Neural progenitor cell (in vitro differentiated cells): ENCODE results near the gene GFI1. TPM values are rescaled to one million over a fixed set of nuclear protein-coding genes. Genes with fewer than 3 reads are reported as not detected.

Source experiments
- DNase-seq: peaks from one replicate; pipeline ENCODE4 v3.0.0-alpha.2; 2016; ENCODE audit warnings: low spot score
- H2AFZ ChIP-seq: fragments of 200-600 bp; sonication (generic); replicated peaks from 2 replicates; pipeline ENCODE4 v1.6.1; 2016; ENCODE audit warnings: antibody characterized with exemption
- H3F3A ChIP-seq: fragments of 200-600 bp; sonication (generic); 2 replicates; pipeline ENCODE4 v1.6.1; 2016; ENCODE audit warnings: antibody characterized with exemption, low read depth
- H3K27ac ChIP-seq: fragments of 200-600 bp; sonication (generic); 2 replicates; pipeline ENCODE4 v1.5.1; 2016; ENCODE audit warnings: mild to moderate bottlenecking
- H3K27me3 ChIP-seq: fragments of 200-600 bp; sonication (generic); 2 replicates; pipeline ENCODE4 v1.6.1; 2016; ENCODE audit warnings: mild to moderate bottlenecking, moderate library complexity
- H3K36me3 ChIP-seq: fragments of 200-600 bp; sonication (generic); 2 replicates; pipeline ENCODE4 v1.5.1; 2016
- H3K4me1 ChIP-seq: fragments of 200-600 bp; sonication (generic); 2 replicates; pipeline ENCODE4 v1.6.1; 2016; ENCODE audit warnings: mixed run types
- H3K4me2 ChIP-seq: fragments of 200-600 bp; sonication (generic); 2 replicates; pipeline ENCODE4 v1.6.1; 2016
- H3K4me3 ChIP-seq: fragments of 200-600 bp; sonication (generic); 2 replicates; pipeline ENCODE4 v1.5.1; 2016
- H3K79me2 ChIP-seq: fragments of 200-600 bp; sonication (generic); 2 replicates; pipeline ENCODE4 v1.6.1; 2016; ENCODE audit warnings: low read depth
- H3K9ac ChIP-seq: fragments of 200-600 bp; sonication (generic); 2 replicates; pipeline ENCODE4 v1.6.1; 2016
- H3K9me3 ChIP-seq: fragments of 200-600 bp; sonication (generic); 2 replicates; pipeline ENCODE4 v1.5.1; 2016; ENCODE audit warnings: low read depth
- H4K20me1 ChIP-seq: fragments of 200-600 bp; sonication (generic); 2 replicates; pipeline ENCODE4 v1.6.1; 2016; ENCODE audit warnings: low read depth
- H3K27ac Mint-ChIP-seq: 3 replicates; pipeline ENCODE4 v1.8.0; 2021; ENCODE audit warnings: mixed read lengths
- H3K27me3 Mint-ChIP-seq: 2 replicates; pipeline ENCODE4 v1.8.0; 2022; ENCODE audit warnings: low read depth, mild to moderate bottlenecking, inconsistent platforms, moderate library complexity, mixed read lengths; ENCODE audit not compliant: insufficient read depth
- H3K36me3 Mint-ChIP-seq: 3 replicates; pipeline ENCODE4 v1.8.0; 2021; ENCODE audit warnings: mixed read lengths
- H3K4me1 Mint-ChIP-seq: 3 replicates; pipeline ENCODE4 v1.8.0; 2021; ENCODE audit warnings: mixed read lengths
- H3K4me3 Mint-ChIP-seq: 3 replicates; pipeline ENCODE4 v1.8.0; 2021; ENCODE audit warnings: mild to moderate bottlenecking, moderate library complexity, mixed read lengths
- H3K9me3 Mint-ChIP-seq: 3 replicates; pipeline ENCODE4 v1.8.0; 2020; ENCODE audit warnings: mixed read lengths
- CTCF ChIP-seq: fragments of 200-600 bp; sonication (generic); IDR thresholded peaks from 2 replicates; pipeline ENCODE4 v1.5.1; 2017; ENCODE audit warnings: antibody characterized with exemption, mild to moderate bottlenecking
- EZH2 ChIP-seq: fragments of 200-600 bp; sonication (generic); IDR thresholded peaks from 2 replicates; pipeline ENCODE4 v1.6.1; 2017; ENCODE audit warnings: antibody characterized with exemption, mild to moderate bottlenecking, moderate library complexity
- EZH2phosphoT487 ChIP-seq: fragments of 200-600 bp; sonication (generic); IDR thresholded peaks from 2 replicates; pipeline ENCODE4 v1.6.1; 2017; ENCODE audit warnings: antibody characterized with exemption
- total RNA-seq: library from RNA; depleted of rRNA; stranded (reverse); fragments of >200 nt; gene quantifications from 2 replicates; pipeline ENCODE4 v1.2.3, GENCODE V29; 2015; ENCODE audit warnings: low replicate concordance

The GFI1 gene
- total RNA-seq, 1 donor from 2014 or later, result not detected

- no peaks in the 10 kb centered on the region for H3K36me3 ChIP-seq
- H3K4me3 Mint-ChIP-seq, result no peak overlapping the region
- peaks cover 29% of the 10 kb centered on the region for H3K27me3 Mint-ChIP-seq
Measured at GRCh38 chr1:92475029-92475428, 11.7 kb downstream of the GFI1 start.

GRCh38 chr1:92473781-92474495 lies 12.8 kb downstream of the GFI1 start:
- Histone ChIP-seq H3K27ac (no peak overlapping the region), H2AFZ (no peak overlapping the region), H3K4me1 (no peaks in the 10 kb centered on the region), H4K20me1 (no peaks in the 10 kb centered on the region), H3K4me2 (no peak overlapping the region), H3K27me3 (peaks cover 66% of the 10 kb centered on the region), H3F3A (no peaks in the 10 kb centered on the region), H3K9ac (no peak overlapping the region), H3K79me2 (no peaks in the 10 kb centered on the region), H3K4me3 (no peak overlapping the region), H3K9me3 (no peaks in the 10 kb centered on the region), H3K36me3 (no peaks in the 10 kb centered on the region)
- no peaks in the 10 kb centered on the region for H3K9me3 Mint-ChIP-seq
- peaks cover 19% of the 10 kb centered on the region for H3K27me3 Mint-ChIP-seq
- H3K27ac Mint-ChIP-seq, result no peak overlapping the region
- no peaks in the 10 kb centered on the region for H3K4me1 Mint-ChIP-seq
- no peak for DNase-seq
- H3K4me3 Mint-ChIP-seq, result no peak overlapping the region
- TF ChIP-seq CTCF (no peak), EZH2 (no peak), EZH2phosphoT487 (no peak)
- H3K36me3 Mint-ChIP-seq, result no peaks in the 10 kb centered on the region

More at GRCh38 chr1:92475029-92475428, 11.7 kb downstream of the GFI1 start:
- H3F3A ChIP-seq, result no peaks in the 10 kb centered on the region
- no peak overlapping the region for H2AFZ ChIP-seq
- Mint-ChIP-seq H3K36me3 (peaks cover 1% of the 10 kb centered on the region), H3K4me1 (peaks cover 5% of the 10 kb centered on the region), H3K9me3 (no peaks in the 10 kb centered on the region), H3K27ac (no peak overlapping the region)
- no peak for DNase-seq
- peaks cover 1% of the 10 kb centered on the region for H3K4me1 ChIP-seq
- H3K79me2 ChIP-seq, result no peaks in the 10 kb centered on the region
- H3K27me3 ChIP-seq, result peaks cover 77% of the 10 kb centered on the region
- no peak for TF ChIP-seq EZH2phosphoT487
- no peak for TF ChIP-seq EZH2
- TF ChIP-seq CTCF, result no peak
- no peak overlapping the region for H3K27ac ChIP-seq
- no peaks in the 10 kb centered on the region for H4K20me1 ChIP-seq
- no peak overlapping the region for H3K4me3 ChIP-seq
- H3K4me2 ChIP-seq, result no peak overlapping the region
- no peaks in the 10 kb centered on the region for H3K9me3 ChIP-seq
- no peak overlapping the region for H3K9ac ChIP-seq

- H3K4me1 Mint-ChIP-seq, result no peaks in the 10 kb centered on the region
- no peaks in the 10 kb centered on the region for H3K4me1 ChIP-seq
- H3K27ac Mint-ChIP-seq, result no peak overlapping the region
- DNase-seq, result no peak
- no peaks in the 10 kb centered on the region for H4K20me1 ChIP-seq
- no peak overlapping the region for H3K9ac ChIP-seq
- no peak for TF ChIP-seq CTCF
- TF ChIP-seq EZH2, result no peak
- TF ChIP-seq EZH2phosphoT487, result no peak
- H3F3A ChIP-seq, result no peaks in the 10 kb centered on the region
- no peaks in the 10 kb centered on the region for H3K36me3 Mint-ChIP-seq
- H3K27me3 Mint-ChIP-seq, result peaks cover 2% of the 10 kb centered on the region
- H3K4me3 ChIP-seq, result no peak overlapping the region
- no peaks in the 10 kb centered on the region for H3K9me3 ChIP-seq
- H3K27ac ChIP-seq, result no peak overlapping the region
- H3K4me3 Mint-ChIP-seq, result no peak overlapping the region
- no peaks in the 10 kb centered on the region for H3K9me3 Mint-ChIP-seq
- H3K4me2 ChIP-seq, result no peak overlapping the region
- H2AFZ ChIP-seq, result no peak overlapping the region
- H3K36me3 ChIP-seq, result no peaks in the 10 kb centered on the region
- H3K27me3 ChIP-seq, result peaks cover 29% of the 10 kb centered on the region
- no peaks in the 10 kb centered on the region for H3K79me2 ChIP-seq
Measured at GRCh38 chr1:92470216-92470615, 16.5 kb downstream of the GFI1 start.
